MM.1S (cell line): ENCODE measurements around the gene BAIAP3.

Experiments used
- EZH2 ChIP-seq: fragments of 300-600 bp; sonication (generic); optimal IDR thresholded peaks from 2 replicates; pipeline ENCODE3; 2017; ENCODE audit warnings: low read depth, mild to moderate bottlenecking, antibody characterized with exemption, low read length, mixed read lengths
- EZH2phosphoT487 ChIP-seq: fragments of 300-600 bp; sonication (generic); IDR thresholded peaks from 2 replicates; pipeline ENCODE4 v1.6.1; 2018; ENCODE audit warnings: antibody characterized with exemption, low read length
- TF ChIP-seq, protein P1 (sequence below): fragments of 300-600 bp; sonication (generic); IDR thresholded peaks from 2 replicates; pipeline ENCODE4 v1.5.1; 2016; ENCODE audit warnings: antibody characterized with exemption, low read length, mixed read lengths

DNA sequence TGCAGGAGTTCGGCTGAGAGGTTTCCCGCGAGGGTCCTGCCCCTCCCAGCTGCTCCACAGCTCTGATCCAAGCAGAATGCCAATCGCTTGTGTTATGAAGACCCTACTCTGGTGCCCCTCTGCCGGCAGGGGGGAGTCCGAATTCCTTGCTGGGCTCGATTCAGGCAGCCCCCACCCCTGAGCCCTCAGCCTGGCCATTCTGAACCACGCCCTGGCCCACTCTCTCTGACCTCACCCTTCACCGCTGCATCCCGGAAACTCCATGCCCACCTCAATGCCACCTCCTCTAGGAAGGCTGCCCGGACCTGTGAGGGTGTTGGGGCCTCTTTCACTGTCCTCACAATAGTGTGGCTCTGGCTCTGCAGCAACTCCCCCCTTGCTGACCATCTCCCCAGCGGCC is 31.9 kb upstream of the BAIAP3 start:
- TF ChIP-seq, protein P1, sequence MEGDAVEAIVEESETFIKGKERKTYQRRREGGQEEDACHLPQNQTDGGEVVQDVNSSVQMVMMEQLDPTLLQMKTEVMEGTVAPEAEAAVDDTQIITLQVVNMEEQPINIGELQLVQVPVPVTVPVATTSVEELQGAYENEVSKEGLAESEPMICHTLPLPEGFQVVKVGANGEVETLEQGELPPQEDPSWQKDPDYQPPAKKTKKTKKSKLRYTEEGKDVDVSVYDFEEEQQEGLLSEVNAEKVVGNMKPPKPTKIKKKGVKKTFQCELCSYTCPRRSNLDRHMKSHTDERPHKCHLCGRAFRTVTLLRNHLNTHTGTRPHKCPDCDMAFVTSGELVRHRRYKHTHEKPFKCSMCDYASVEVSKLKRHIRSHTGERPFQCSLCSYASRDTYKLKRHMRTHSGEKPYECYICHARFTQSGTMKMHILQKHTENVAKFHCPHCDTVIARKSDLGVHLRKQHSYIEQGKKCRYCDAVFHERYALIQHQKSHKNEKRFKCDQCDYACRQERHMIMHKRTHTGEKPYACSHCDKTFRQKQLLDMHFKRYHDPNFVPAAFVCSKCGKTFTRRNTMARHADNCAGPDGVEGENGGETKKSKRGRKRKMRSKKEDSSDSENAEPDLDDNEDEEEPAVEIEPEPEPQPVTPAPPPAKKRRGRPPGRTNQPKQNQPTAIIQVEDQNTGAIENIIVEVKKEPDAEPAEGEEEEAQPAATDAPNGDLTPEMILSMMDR = no peak
- TF ChIP-seq EZH2 (no peak), EZH2phosphoT487 (no peak)
